Activated CD8-positive, alpha-beta memory T cell treated with anti-CD3 and anti-CD28 coated beads for 1 hour (primary cell): ENCODE data around the gene RIMKLA.
A peak's percentile ranks its signal among the peaks of the same experiment; 100 is the strongest.

Experiments
- DNase-seq, 2 donors: peaks; one replicate each; pipeline ENCODE4 v3.0.0-alpha.2; 2020; ENCODE audit warnings: low read depth in 1 of 2; ENCODE audit errors: extremely low read depth in 1 of 2

Gene RIMKLA

GRCh38 chr1:42424201-42424600 lies 43.6 kb downstream of the RIMKLA start:
- DNase-seq, result no peak

- no peak for DNase-seq
Observed at GRCh38 chr1:42427240-42427639, 46.6 kb downstream of the RIMKLA start.

DNA sequence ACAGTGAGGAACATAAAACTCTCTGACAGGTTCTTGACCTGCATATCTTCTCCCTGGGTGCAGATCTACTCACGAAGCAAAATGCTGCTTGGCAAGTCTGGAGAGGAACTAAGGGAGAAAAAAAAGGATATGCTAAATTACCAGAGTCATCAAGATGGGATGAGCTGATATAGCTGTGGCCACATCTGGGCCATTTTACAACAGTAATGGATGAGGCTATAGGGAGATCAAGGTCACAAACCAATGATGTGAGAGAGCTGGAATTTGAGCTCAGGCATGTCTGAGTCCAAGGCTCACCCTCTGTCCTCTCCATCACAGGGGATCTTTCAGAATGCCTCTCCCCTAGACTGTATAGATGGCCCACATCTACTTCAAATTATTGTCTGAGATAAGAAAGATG lies 49.0 kb downstream of the RIMKLA start:
- DNase-seq, result no peak

- DNase-seq, result no peak
Observed at GRCh38 chr1:42430286-42431135, 49.9 kb downstream of the RIMKLA start.

DNA sequence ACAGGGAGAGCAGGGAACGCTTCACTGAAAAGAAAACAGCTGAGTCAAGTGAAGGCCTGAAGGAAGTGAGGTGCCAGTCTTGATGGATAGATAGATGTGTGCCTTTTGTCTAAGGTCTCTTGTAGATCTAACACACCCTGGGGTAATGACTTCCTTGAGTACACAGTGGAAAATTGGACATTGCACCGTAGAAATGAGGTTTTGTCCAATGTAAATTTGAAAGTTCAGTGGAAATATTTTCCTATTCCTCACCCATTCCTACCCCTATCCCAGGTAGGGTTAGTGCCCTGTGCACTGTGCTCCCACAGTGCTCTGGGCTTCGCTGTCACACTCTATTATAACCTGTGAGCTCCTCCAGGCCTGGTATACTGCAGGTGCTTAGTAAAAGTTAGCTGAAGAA lies 50.9 kb downstream of the RIMKLA start:
- no peak for DNase-seq

DNA sequence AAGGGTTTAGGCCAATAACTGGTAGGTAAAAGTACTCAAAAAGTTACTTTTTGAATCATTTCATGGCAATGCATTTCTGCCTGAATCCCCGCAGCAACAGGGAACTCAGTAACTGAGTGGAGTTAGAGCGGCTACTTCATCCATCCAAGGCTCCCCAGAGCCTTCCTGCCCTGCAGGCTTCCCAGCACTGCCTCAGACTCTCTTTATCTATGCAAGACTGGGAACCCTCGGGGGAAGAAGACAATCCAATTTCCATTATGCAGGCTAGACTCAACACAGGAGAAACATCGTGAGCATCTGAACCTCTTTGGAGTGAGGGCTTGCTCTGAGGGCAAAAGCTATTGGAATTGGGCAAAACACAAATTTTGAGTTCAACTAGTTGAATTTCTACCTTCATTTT lies 52.1 kb downstream of the RIMKLA start:
- DNase-seq, result no peak

DNA sequence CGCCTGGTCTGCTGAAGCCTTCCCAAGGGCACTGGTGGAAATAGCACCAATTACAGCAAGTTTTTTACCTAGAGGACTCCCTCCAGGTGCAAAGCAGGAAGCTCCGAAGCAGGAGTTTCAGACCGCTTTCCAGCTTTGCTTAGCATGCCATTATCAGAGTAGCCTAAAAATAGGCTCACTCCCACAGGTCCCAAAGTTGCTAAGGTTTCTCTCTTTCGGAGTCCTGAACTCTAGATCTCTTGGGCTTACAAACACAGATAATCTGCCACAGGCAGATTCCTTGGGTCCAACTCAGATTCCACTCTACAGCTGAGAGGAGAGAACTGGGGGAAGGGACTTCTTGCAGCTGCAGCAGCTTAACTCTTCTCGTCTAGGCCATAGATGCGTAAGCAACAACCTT lies 52.8 kb downstream of the RIMKLA start:
- no peak for DNase-seq

- DNase-seq, result no peak
Observed at GRCh38 chr1:42434340-42434739, 53.7 kb downstream of the RIMKLA start.

DNA sequence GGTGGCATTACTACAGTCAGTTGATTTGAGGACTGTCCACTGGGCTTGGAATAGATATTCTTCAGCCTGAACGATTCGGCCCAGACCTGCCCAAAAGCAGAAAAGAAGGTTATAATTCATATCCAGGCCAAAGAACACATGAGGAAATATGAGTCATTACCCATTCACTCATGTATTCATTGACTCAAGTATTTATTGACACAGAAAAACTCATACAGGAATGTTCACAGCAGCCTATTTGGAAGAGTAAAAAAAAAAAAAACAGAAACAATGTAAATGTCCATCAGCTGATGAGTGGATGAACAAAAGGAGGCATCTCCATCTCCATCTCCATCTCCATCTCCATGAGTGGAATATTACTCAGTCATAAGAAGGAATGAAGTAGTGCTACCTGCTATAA lies 59.3 kb downstream of the RIMKLA start:
- no peak for DNase-seq

DNA sequence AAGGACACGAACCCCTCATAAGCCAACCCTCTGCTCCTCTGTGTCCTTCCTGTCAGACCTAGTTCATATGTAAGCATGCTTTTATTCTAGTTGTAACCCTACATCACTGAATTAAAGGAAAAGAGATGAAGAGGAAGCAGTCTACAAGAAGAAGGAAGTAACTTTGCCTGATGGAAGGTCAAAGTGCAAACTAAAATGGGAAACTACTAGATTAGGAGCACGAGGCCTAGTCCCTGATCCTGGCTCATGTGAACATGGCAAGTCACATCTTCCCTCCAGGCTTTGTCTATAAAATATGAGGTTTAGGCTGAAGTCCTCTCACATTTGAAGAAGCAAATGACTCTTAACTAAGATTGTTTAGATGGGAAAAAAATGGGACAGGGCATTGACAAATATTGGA lies 62.1 kb downstream of the RIMKLA start:
- DNase-seq, result no peak

DNA sequence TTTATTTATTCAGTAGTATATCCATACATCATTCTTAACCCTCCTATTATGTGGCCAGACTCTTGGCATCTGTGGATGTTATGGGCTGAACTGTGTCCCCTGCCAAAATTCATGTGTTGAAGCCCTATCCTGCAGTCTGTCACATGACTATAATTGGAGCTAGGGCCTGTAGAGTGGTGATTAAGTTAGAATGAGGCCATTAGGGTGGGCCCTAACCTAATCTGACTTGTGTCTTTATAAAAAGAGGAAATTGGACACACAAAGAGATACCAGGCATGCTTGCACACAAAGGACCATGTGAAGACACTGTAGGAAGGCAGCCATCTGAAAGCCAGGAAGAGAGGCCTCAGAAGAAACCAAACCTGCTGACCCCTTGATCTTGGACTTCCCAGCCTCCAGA lies 68.7 kb downstream of the RIMKLA start:
- DNase-seq, result no peak

DNA sequence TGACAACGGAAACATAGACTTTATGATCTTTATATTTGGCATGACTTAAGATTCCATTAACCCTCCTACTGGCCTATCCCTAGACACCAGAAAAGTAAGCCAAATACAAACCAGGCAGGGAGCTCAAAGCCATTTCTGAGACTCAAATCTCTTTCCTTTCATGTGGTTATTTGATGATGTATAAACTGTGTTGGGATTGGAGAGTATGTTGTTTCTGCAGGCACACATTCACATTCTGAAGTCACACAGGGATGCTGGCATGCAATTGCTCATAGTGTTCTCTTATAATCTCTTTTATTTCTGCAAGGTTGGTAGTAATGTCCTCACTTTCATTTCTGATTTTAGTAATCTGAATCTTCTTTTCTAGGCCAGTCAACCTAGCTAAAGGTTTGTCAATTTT lies 69.5 kb downstream of the RIMKLA start:
- no peak for DNase-seq

GRCh38 chr1:42453386-42453785 lies 72.8 kb downstream of the RIMKLA start:
- DNase-seq, result no peak

- no peak for DNase-seq
Observed at GRCh38 chr1:42454403-42454802, 73.8 kb downstream of the RIMKLA start.

DNA sequence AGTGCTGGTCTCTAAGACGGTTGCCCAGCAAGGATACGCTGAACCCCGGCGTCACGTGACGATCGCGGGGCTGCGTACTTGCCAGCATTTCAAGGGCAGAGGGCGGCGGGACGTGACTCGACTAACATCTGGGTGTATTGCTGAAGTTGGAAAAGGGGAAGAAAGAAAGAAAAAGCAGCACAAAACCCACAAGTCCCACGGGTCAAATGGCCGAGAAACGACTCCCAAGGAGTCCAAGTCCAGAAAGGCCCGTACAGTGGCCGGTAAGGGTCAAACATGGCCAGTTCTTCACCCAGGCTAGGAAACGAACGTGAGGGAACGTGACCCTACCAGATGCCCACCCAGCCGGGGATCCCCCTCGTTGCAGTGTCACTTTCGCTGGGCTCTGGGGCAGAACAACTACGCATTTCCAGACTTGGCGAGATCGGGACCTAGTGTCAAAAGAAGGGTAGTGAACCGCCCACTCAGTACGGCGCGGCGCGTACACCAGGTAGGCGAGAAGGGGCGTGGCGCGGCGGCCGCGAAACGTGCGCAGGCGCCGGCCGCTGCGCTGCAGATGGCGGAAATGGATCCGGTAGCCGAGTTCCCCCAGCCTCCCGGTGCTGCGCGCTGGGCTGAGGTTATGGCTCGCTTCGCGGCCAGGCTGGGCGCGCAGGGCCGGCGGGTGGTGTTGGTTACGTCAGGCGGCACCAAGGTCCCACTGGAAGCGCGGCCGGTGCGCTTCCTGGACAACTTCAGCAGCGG lies 75.6 kb downstream of the RIMKLA start, which contains the start of the genes PPCS and ZMYND12:
TSS of gene PPCS (plus strand) at position 534 of the 744 bp plus-strand sequence. CDS start at position 557, 23 bp downstream.
TSS of gene ZMYND12 (minus strand) at position 13 of the 744 bp plus-strand sequence. CDS start 25 bp downstream, outside the sequence.
- DNase-seq, result peak; percentile 77 to 84

DNA sequence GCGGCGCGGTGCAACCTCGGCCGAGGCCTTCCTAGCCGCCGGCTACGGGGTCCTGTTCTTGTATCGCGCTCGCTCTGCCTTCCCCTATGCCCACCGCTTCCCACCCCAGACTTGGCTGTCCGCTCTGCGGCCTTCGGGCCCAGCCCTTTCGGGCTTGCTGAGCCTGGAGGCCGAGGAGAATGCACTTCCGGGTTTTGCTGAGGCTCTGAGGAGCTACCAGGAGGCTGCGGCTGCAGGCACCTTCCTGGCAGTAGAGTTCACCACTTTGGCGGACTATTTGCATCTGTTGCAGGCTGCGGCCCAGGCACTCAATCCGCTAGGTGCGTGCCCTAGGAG lies 76.1 kb downstream of the RIMKLA start:
- DNase-seq, result peak; percentile 24 to 31

DNA sequence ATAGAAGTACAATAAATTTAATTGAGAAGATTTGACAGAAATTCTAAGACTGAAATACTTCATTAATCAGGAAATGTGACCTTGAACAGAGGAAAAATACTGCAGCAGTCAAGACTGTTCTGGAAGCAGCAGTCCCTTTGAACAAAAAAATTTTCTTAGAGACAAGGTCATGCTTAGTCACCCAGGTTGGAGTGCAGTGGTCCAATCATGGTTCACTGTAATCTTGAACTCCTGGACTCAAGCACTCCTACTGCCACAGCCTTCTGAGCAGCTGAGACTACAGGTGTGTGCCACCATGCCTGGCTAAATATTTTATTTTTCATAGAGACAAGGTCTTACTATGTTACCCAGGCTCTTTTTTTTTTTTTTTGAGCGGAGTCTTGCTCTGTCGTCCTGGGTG lies 80.6 kb downstream of the RIMKLA start:
- no peak for DNase-seq

DNA sequence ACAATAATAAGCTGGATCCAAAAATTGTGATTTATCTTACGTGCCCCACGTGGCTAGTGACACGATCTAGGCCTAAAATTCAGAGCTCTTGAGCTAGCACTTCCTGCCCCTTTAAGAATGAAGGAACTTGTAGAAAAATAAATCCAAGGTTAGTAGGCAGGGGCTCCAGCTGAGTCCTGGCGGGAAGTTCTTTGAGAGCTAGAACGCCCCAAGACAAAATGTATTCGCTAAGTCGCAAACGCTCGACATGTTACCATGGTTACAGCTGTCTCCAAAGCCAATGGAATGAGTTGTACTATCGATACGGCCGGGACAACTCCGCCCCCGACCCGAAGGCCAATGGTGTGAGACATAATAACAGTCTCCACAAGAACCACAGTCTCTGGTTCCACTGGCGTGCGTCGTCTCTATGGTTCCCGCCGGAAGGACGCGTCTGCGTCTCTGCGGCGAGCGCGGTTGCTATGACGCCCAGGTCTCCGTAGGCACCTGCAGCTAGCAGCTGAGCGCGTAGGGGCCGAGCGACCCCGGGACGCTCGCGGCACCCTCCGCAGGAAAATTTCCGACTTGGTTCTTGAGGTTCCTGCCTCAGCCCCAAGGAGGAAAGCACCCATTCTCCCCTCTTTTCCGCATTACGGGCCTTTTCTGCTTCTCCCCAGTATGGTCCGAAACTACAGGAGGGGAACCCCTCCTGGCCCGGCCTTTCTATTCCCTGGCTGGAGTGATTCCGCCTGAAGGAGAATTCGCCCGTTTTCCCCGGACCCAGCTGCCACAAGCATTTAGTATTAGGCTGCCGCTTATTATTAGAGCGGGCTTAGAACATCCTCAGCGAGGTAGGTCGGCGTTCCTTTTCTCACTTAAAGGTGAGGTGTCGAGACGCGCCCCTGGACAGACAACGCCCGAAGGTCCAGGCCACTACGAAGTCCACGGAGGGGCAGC lies 82.5 kb downstream of the RIMKLA start, which contains the start of gene CCDC30:
TSS of gene CCDC30 (plus strand) at position 459 of the 936 bp plus-strand sequence. CDS start 17,266 bp downstream, outside the sequence.
- DNase-seq, result peak; percentile 92 to 96

- DNase-seq, result no peak
Observed at GRCh38 chr1:42463921-42464320, 83.3 kb downstream of the RIMKLA start.

- no peak for DNase-seq
Observed at GRCh38 chr1:42466030-42466429, 85.4 kb downstream of the RIMKLA start.

GRCh38 chr1:42469727-42470126 lies 89.1 kb downstream of the RIMKLA start:
- DNase-seq, result no peak
